Neural crest cell (in vitro differentiated cells): Measurements from ENCODE around the gene BARD1. TPM values are rescaled to one million over a fixed set of nuclear protein-coding genes. Genes with fewer than 3 reads are reported as not detected.
"Not testable (repeated sequence)": the region's sequence is repeated elsewhere in the genome, so short reads cannot be mapped to it uniquely, and the experiment has no call there.

ENCODE experiments used
- DNase-seq: peaks from one replicate; pipeline ENCODE4 v3.0.0; 2021; ENCODE audit warnings: low read depth, mixed read lengths, low spot score
- H3K27ac Mint-ChIP-seq: one replicate; pipeline ENCODE4 v1.8.0; 2021; ENCODE audit warnings: mild to moderate bottlenecking, mixed read lengths; ENCODE audit not compliant: unreplicated experiment
- H3K27me3 Mint-ChIP-seq: 2 replicates; pipeline ENCODE4 v1.8.0; 2021; ENCODE audit warnings: low read depth, mild to moderate bottlenecking, mixed read lengths
- H3K36me3 Mint-ChIP-seq: 2 replicates; pipeline ENCODE4 v1.8.0; 2021; ENCODE audit warnings: low read depth, mild to moderate bottlenecking, mixed read lengths
- H3K4me1 Mint-ChIP-seq: 2 replicates; pipeline ENCODE4 v1.8.0; 2021; ENCODE audit warnings: mixed read lengths
- H3K4me3 Mint-ChIP-seq: one replicate; pipeline ENCODE4 v1.8.0; 2021; ENCODE audit warnings: mild to moderate bottlenecking, mixed read lengths
- H3K9me3 Mint-ChIP-seq: 2 replicates; pipeline ENCODE4 v1.8.0; 2021; ENCODE audit warnings: mixed read lengths
- CTCF ChIP-seq: fragments of 200-600 bp; sonication (generic); conservative IDR thresholded peaks from 2 replicates; pipeline ENCODE4 v1.5.0; 2021; ENCODE audit warnings: antibody characterized with exemption, mild to moderate bottlenecking
- total RNA-seq: library from RNA; stranded (reverse); gene quantifications from 2 replicates; pipeline ENCODE4 v1.2.1, GENCODE V29; 2021

The BARD1 gene
- total RNA-seq, 1 donor from 2014 or later, result 40.4 TPM

GRCh38 chr2:214724741-214725140 lies 84.7 kb downstream of the BARD1 start:
- no peak for DNase-seq
- Mint-ChIP-seq H3K36me3 (peaks cover 48% of the 10 kb centered on the region), H3K4me3 (no peak overlapping the region), H3K9me3 (peaks cover 10% of the 10 kb centered on the region), H3K27ac (no peak overlapping the region), H3K27me3 (no peaks in the 10 kb centered on the region), H3K4me1 (no peaks in the 10 kb centered on the region)
- TF ChIP-seq CTCF, result no peak

DNA sequence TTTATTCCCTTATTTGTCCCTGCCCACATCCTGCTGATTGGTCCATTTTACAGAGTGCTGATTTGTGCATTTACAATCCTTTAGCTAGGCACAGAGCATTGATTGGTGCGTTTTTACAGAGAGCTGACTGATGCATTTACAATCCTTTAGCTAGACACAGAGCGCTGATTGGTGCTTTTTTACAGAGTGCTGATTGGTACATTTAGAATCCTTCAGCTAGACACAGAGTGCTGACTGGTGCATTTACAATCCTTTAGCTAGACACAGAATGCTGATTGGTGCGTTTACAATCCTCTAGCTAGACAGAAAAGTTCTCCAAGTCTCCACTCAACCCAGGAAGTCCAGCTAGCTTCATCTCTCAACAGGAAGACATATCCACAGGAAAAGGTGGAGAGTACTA lies 91.6 kb downstream of the BARD1 start:
- H3K4me3 Mint-ChIP-seq, H3K27ac Mint-ChIP-seq, H3K4me1 Mint-ChIP-seq, DNase-seq, H3K27me3 Mint-ChIP-seq: not testable (repeated sequence)
- Mint-ChIP-seq H3K36me3 (peaks cover 49% of the 10 kb centered on the region), H3K9me3 (peaks cover 22% of the 10 kb centered on the region)

GRCh38 chr2:214716811-214717560 lies 92.5 kb downstream of the BARD1 start:
- H3K9me3 Mint-ChIP-seq, result peaks cover 22% of the 10 kb centered on the region

DNA sequence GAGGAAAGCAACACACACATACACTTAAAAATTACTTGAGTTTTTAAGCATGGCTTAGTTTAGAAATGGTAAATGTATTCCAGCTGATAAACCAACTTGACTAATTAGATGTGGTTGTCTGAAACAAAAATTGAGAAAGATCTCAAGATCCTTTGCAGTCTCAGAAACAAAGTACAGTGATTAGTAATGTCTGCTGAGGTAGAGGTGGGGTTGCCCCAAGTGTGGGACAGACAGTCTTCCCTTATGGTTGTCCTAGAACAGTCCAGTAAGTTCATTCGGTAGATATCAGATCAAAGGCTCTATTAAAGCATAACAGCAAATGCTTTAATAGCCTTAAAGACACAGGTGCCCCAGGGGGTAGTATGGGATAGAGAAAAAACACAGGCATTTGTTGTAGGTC lies 94.5 kb downstream of the BARD1 start:
- Mint-ChIP-seq H3K27ac (no peak overlapping the region), H3K4me1 (no peaks in the 10 kb centered on the region), H3K4me3 (no peak overlapping the region), H3K27me3 (no peaks in the 10 kb centered on the region), H3K36me3 (peaks cover 30% of the 10 kb centered on the region), H3K9me3 (peaks cover 15% of the 10 kb centered on the region)
- no peak for DNase-seq
- TF ChIP-seq CTCF, result no peak

More at GRCh38 chr2:214716811-214717560, 92.5 kb downstream of the BARD1 start:
- peaks cover 46% of the 10 kb centered on the region for H3K36me3 Mint-ChIP-seq
- no peak overlapping the region for H3K4me3 Mint-ChIP-seq
- no peak for DNase-seq
- no peaks in the 10 kb centered on the region for H3K27me3 Mint-ChIP-seq
- H3K27ac Mint-ChIP-seq, result no peak overlapping the region
- H3K4me1 Mint-ChIP-seq, result no peaks in the 10 kb centered on the region
- no peak for TF ChIP-seq CTCF

- no peaks in the 10 kb centered on the region for H3K27me3 Mint-ChIP-seq
- peaks cover under 1% of the 10 kb centered on the region for H3K9me3 Mint-ChIP-seq
- no peak for DNase-seq
- no peak overlapping the region for H3K27ac Mint-ChIP-seq
- H3K36me3 Mint-ChIP-seq, result peaks cover 16% of the 10 kb centered on the region
- no peak for TF ChIP-seq CTCF
- H3K4me1 Mint-ChIP-seq, result no peaks in the 10 kb centered on the region
- H3K4me3 Mint-ChIP-seq, result no peak overlapping the region
These were observed 96.2 kb downstream of the BARD1 start for GRCh38 chr2:214713080-214713830.

DNA sequence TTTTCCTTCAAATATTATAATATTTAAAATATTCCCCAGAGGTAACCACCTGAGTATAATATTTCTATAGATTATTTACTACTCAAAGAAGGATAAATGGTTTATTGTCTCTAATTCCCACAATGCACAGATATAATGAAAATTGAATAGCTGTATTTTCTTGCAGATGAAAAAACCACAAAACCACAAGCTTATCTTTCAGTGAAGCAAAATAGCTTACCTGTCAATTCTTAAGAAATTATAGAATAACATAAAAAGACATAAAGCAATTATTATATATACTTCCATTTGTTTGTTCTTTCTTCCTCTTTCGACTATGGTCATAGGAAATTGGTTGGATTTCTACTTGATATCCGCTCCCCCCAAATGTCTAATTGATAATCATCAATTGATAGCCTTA lies 98.8 kb downstream of the BARD1 start:
- H3K4me1 Mint-ChIP-seq, result no peaks in the 10 kb centered on the region

More for the DNA sequence above, 98.8 kb downstream of the BARD1 start:
- no peak overlapping the region for H3K27ac Mint-ChIP-seq
- no peak for DNase-seq
- no peaks in the 10 kb centered on the region for H3K27me3 Mint-ChIP-seq
- no peaks in the 10 kb centered on the region for H3K9me3 Mint-ChIP-seq
- H3K4me3 Mint-ChIP-seq, result no peak overlapping the region
- TF ChIP-seq CTCF, result no peak
- H3K36me3 Mint-ChIP-seq, result no peaks in the 10 kb centered on the region
